ENCODE measurements around the gene HOXA4.

GRCh38 chr7:27147199-27148030 lies 16.9 kb upstream of the HOXA4 start, which contains the start of gene HOXA6:
- TF ChIP-seq ESRRA (IDR thresholded peaks at IDR 0.05; ENCODE audit: low read length), result no peak
- no peak for TF ChIP-seq E2F4 (IDR thresholded peaks at IDR 0.05; ENCODE audit: low read depth, low read length)
- TF ChIP-seq SP1 (IDR thresholded peaks at IDR 0.05; ENCODE audit: low read depth, low read length), result no peak
- TF ChIP-seq GATAD2B (conservative IDR thresholded peaks at IDR 0.05; ENCODE audit: low read depth), result no peak
